ENCODE results near the gene LINGO3. TPM values are rescaled to one million over a fixed set of nuclear protein-coding genes. Genes with fewer than 3 reads are reported as not detected.

The LINGO3 gene
- total RNA-seq, 1 donor from 2014 or later, result not detected

DNA sequence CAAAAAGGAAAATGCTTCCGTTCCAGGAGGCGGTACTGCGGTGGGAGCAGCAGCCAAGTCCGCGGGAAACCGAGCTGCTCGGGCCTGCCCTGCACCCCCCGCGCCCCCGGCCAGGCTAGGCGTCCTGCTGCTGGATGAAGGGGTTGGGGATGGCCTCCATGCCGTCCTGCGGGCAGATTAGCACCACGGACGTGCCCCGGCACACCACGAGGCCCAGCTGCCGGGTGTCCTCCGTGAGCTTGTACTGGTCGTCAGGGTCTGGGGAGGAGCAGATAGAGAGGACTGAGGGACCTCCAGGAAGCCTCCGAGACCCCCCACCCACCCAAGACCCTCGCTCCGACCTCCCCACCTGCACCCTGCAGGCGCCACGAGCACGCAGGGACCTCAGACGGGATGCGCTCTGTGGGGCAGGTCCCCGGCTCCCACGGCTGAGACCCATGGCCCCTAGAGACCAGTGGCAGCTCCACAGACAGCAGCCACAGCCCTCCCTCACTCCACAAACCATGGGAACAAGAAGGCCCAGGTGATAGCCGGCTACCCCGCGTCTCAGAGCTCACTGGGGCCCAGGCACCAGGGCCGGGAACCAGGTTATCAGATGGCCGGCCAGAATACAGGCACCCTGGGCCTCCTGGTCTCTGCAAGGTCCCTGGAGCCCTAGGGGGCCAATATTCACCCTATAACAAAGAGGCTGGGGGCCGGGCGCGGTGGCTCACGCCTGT is 13.8 kb upstream of the LINGO3 start:
- DNase-seq (ENCODE audit: low spot score), result no peak
- no peaks in the 10 kb centered on the region for H3K27me3 Mint-ChIP-seq (ENCODE audit: low read depth)
- TF ChIP-seq CTCF (IDR thresholded peaks at IDR 0.05), result no peak
- peaks cover 16% of the 10 kb centered on the region for H3K4me1 Mint-ChIP-seq (ENCODE audit: low read depth)
- H3K4me3 Mint-ChIP-seq (ENCODE audit: unreplicated experiment), result no peak overlapping the region
- no peaks in the 10 kb centered on the region for H3K9me3 Mint-ChIP-seq (ENCODE audit: low read depth)
- H3K36me3 Mint-ChIP-seq (ENCODE audit: low read depth), result peaks cover 10% of the 10 kb centered on the region
- H3K27ac Mint-ChIP-seq (ENCODE audit: unreplicated experiment), result no peak overlapping the region

- no peaks in the 10 kb centered on the region for H3K27me3 Mint-ChIP-seq (ENCODE audit: low read depth)
- peaks cover 12% of the 10 kb centered on the region for H3K4me1 Mint-ChIP-seq (ENCODE audit: low read depth)
- no peak for TF ChIP-seq CTCF (IDR thresholded peaks at IDR 0.05)
- H3K4me3 Mint-ChIP-seq (ENCODE audit: unreplicated experiment), result no peak overlapping the region
- H3K9me3 Mint-ChIP-seq (ENCODE audit: low read depth), result no peaks in the 10 kb centered on the region
- peaks cover 8% of the 10 kb centered on the region for H3K36me3 Mint-ChIP-seq (ENCODE audit: low read depth)
- DNase-seq (ENCODE audit: low spot score), result no peak
- no peak overlapping the region for H3K27ac Mint-ChIP-seq (ENCODE audit: unreplicated experiment)
Measured at GRCh38 chr19:2320939-2321338, 13.0 kb upstream of the LINGO3 start.

GRCh38 chr19:2320049-2320448 is 12.1 kb upstream of the LINGO3 start:
- Mint-ChIP-seq H3K4me3 (ENCODE audit: unreplicated experiment) (no peak overlapping the region), H3K4me1 (ENCODE audit: low read depth) (peaks cover 11% of the 10 kb centered on the region), H3K9me3 (ENCODE audit: low read depth) (peaks cover 5% of the 10 kb centered on the region), H3K27me3 (ENCODE audit: low read depth) (no peaks in the 10 kb centered on the region), H3K27ac (ENCODE audit: unreplicated experiment) (no peak overlapping the region), H3K36me3 (ENCODE audit: low read depth) (peaks cover 5% of the 10 kb centered on the region)
- no peak for TF ChIP-seq CTCF (IDR thresholded peaks at IDR 0.05)
- DNase-seq (ENCODE audit: low spot score), result no peak

GRCh38 chr19:2319551-2319950 is 11.6 kb upstream of the LINGO3 start:
- Mint-ChIP-seq H3K4me3 (ENCODE audit: unreplicated experiment) (no peak overlapping the region), H3K27me3 (ENCODE audit: low read depth) (no peaks in the 10 kb centered on the region), H3K36me3 (ENCODE audit: low read depth) (peaks cover 4% of the 10 kb centered on the region), H3K9me3 (ENCODE audit: low read depth) (peaks cover 7% of the 10 kb centered on the region), H3K27ac (ENCODE audit: unreplicated experiment) (no peak overlapping the region), H3K4me1 (ENCODE audit: low read depth) (peaks cover 11% of the 10 kb centered on the region)
- DNase-seq (ENCODE audit: low spot score), result no peak
- no peak for TF ChIP-seq CTCF (IDR thresholded peaks at IDR 0.05)

DNA sequence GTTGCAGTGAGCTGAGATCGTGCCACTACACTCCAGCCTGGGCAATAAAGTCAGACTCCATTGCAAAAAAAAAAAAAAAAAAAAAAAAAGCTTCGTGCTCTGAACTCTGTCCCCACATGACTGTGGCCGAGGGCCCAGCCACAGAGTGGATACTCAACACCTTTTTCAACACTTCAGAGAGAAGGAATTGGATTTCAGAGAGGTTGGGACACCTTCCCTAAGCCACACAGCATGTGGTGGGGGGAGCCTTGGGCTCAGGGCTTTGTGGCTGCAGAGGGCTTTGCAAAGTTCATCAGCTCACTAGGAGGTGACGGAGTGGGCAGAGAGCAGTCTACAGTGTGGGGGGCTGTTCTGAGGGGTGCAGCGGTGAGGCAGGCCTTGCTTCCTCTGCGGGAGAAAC is 11.0 kb upstream of the LINGO3 start:
- no peak for DNase-seq (ENCODE audit: low spot score)
- Mint-ChIP-seq H3K9me3 (ENCODE audit: low read depth) (peaks cover 7% of the 10 kb centered on the region), H3K27me3 (ENCODE audit: low read depth) (no peaks in the 10 kb centered on the region), H3K27ac (ENCODE audit: unreplicated experiment) (no peak overlapping the region), H3K36me3 (ENCODE audit: low read depth) (peaks cover 2% of the 10 kb centered on the region), H3K4me3 (ENCODE audit: unreplicated experiment) (no peak overlapping the region), H3K4me1 (ENCODE audit: low read depth) (peaks cover 11% of the 10 kb centered on the region)
- TF ChIP-seq CTCF (IDR thresholded peaks at IDR 0.05), result no peak

Measured in chondrocyte (in vitro differentiated cells).